ENCODE results near the gene CCSER2. TPM values are rescaled to one million over a fixed set of nuclear protein-coding genes. Genes with fewer than 3 reads are reported as not detected.

Gene CCSER2, protein sequence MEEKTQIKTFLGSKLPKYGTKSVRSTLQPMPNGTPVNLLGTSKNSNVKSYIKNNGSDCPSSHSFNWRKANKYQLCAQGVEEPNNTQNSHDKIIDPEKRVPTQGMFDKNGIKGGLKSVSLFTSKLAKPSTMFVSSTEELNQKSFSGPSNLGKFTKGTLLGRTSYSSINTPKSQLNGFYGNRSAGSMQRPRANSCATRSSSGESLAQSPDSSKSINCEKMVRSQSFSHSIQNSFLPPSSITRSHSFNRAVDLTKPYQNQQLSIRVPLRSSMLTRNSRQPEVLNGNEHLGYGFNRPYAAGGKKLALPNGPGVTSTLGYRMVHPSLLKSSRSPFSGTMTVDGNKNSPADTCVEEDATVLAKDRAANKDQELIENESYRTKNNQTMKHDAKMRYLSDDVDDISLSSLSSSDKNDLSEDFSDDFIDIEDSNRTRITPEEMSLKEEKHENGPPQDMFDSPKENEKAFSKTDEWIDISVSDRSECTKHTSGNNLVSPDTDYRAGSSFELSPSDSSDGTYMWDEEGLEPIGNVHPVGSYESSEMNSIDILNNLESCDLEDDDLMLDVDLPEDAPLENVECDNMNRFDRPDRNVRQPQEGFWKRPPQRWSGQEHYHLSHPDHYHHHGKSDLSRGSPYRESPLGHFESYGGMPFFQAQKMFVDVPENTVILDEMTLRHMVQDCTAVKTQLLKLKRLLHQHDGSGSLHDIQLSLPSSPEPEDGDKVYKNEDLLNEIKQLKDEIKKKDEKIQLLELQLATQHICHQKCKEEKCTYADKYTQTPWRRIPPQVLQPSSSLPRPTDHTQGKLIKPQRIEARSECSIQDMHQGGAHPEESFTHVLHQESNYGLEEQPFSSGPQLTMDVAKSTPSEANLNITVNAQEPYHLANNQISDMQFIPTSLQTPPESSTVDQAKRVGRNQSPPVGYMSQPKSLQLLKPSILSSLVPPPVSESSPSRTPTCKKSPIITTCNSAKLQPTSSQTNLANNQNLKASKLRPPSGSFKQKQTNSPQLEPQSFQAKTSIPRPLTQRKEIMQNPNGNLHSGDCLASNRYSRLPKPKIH
- 12.6 and 14.2 TPM in 2 replicates for polyA plus RNA-seq (2014; cell fraction: cytosol; rRNA removed)
- 8.4 and 10.2 TPM in 2 replicates for polyA plus RNA-seq (2014; cell fraction: nucleus; rRNA removed)

DNA sequence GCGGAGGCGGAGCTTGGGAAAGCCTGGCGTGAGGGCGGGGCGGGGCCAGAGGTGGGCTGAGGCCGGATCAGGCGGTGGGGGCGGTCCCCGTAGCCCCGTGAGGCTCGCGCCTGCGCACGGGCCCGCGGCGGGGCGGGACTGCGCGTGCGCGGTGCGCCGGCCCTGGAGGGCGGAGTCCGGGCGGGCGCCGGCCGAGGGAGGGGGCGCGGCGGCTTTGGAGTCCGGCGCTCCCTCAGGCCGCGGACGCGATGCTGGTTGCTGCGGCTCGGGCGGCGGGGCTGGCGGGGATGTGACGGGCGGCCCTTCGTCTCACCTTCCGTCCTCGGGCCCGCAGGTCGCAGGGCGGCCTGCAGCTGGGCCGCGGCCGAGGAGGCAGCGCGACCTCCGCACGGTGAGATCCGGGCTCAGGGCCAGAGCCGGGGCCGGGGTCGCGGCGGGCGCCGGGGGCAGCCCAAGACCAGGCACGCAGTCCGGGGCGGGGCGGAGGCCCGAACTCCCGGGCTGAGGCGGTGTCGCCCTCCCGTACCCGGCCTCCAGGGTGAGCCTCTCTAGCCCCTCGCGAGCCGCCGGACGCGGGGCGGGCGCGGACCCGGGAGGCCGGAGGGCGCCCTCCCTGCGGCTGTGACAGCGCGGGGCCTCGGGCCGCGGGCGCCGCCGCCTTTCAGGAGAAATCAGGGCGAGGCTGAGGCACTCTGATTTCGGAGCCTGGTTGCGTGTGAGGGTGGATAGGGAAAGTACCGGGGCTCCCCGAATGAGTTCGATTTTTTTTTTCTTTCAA lies at the start of gene CCSER2:
CCSER2 (plus strand) TSS at position 172 of the 778 bp plus-strand sequence. CDS start 42,464 bp downstream, outside the sequence.
- peak; percentile 87 for DNase-seq (ENCODE audit: low spot score)

DNA sequence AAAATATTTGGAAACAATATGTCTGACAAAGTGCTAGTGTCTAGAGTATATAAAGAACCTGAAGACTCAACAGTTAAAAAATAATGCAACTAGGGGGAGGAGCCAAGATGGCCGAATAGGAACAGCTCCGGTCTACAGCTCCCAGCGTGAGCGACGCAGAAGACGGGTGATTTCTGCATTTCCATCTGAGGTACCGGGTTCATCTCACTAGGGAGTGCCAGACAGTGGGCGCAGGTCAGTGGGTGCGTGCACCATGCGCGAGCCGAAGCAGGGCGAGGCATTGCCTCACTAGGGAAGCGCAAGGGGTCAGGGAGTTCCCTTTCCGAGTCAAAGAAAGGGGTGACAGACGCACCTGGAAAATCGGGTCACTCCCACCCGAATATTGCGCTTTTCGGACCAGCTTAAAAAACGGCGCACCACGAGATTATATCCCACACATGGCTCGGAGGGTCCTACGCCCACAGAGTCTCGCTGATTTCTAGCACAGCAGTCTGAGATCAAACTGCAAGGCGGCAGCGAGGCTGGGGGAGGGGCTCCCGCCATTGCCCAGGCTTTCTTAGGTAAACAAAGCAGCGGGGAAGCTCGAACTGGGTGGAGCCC lies 48.4 kb upstream of the CCSER2 start:
- DNase-seq (ENCODE audit: low spot score), result peak; percentile 40

DNA sequence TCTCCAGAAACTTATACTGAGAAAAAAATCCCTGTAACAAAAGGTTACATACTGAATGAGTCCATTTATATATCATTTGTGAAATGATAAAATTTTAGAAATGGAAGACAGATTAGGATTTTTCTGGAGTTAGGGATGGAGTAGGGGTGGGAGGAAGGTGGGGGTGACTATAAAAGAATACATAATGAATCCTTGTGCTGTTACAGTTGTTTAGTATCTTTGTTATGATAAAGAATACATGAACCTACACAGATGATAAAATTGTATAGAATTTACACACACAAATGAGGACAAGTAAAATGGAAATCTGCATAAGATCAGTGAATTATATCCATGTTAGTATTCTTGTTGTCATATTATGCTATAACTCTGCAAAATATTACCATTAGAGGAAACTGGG lies 41.7 kb upstream of the CCSER2 start:
- DNase-seq (ENCODE audit: low spot score), result no peak

DNA sequence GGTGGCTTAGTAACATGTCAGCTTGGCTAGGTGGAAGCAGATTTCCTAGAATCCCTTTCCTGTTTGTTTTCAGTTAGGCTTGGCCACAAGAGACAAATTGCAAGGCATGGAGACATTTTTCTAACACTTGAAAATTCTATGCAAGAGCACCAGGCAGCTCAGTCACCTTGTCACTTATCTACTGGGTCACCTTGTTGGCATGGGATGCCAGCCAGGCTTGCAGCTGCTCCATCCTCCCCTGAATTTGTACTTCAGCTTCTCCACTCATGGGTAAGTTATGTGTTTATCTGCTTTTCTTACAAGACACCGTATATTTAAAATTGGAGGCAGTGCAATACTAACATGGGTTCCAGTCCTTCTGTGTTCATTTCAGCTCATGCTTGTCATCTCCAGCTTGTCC lies 40.2 kb upstream of the CCSER2 start:
- DNase-seq (ENCODE audit: low spot score), result no peak

DNA sequence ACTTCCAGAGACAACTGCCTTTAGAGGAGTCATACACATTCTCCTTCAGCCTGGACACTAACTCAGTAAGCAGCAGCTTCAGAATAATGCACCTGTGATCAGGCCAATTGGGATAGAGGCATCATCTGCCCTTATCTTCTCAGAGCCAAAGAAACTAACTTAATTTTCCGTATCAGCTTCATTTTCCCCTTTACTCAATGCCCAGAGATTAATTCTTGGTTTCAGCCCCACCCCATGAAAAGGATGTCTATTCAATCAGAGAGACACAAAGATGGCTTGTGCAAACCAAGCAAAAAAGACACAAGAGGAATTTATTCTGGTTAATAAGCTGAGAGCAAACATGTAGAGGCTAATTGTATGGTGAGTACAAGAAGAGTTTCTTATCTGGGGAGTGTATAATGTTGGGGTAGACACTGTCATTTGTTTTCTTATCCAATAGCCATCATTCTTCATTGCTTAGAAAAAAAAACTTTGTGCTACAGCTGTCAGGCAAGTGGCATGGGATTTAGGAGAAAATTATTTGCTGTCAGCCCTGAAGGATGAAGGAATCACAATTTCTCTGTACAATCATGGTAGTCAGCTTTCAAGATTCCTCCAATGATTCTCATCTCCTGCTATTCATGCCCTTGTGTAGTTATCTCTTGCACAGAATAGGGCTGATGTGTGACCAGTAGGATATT lies 38.7 kb upstream of the CCSER2 start:
- no peak for DNase-seq (ENCODE audit: low spot score)

DNA sequence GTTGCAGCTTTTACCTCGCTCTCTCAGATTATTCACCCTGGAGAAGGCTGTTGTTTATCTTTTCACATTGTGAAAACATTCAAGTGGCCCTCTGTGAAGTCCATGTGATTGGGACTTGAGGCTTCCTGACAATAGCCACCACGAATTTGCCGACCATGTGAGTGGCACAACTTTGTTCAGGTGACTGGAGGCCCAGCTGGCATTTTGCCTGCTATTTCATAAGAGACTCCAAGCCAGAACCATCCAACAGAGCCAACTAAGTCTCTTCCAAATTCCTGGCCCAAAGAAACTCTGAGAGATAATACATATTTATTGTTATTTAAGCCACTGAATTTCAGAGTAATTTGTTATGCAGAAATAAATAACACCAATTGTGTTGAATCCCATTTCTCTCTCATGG lies 38.2 kb upstream of the CCSER2 start:
- no peak for DNase-seq (ENCODE audit: low spot score)

DNA sequence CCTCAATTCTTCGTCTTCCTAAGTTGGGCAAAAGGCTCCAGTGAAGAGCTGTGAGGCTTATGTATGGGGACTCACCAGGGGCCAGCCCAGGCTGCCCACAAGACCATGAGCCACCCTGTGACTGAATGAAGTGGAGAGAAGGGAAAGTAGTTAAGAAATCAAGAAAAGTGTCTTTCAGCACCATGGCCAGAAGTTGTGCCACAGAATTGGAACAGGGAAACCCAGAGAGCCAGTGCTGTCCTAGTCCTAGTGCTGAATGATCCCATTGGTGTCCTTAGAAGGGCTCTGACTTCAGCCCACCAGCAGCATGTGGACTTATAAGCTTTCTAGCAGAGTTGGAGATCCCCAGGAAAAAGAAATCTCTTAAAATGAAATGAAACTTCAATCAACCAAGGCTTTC lies 37.0 kb upstream of the CCSER2 start:
- DNase-seq (ENCODE audit: low spot score), result no peak

DNA sequence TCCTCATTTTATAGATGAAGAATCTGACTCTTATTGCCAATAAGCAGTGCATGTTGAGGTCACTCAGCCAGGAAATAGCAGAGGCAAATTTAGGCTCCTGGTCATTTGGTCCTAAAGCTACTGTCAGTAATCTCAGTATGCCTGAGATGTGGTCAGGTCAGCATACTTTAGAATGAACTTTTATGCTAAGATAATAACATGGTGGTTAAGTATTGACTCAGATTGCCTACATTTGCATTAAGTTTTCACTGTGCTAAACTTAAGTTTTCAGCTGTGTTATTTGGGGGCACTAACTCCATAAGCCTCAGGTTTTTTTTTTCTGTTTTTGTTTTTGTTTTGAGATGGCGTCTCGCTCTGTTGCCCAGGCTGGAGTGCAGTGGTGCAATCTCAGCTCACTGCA lies 35.9 kb upstream of the CCSER2 start:
- DNase-seq (ENCODE audit: low spot score), result no peak

DNA sequence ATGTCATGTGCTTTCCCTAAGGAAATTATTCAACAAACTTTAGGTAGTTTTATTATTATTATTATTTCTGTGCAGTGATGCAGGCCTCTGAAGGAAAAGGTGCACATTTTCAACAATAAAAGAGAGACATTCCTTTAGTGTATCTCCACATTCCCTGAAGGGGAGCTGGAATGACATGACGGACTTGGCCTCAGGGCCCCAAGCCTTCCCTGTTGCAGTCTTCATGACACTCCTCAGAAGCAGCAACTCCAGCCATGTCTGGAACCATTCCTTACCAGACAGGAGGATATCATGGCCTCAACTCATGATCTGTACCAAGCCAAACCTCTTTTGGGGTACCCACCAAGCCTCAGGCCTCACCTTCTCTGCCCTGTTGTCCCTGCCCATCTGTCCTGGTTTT lies 35.2 kb upstream of the CCSER2 start:
- no peak for DNase-seq (ENCODE audit: low spot score)

DNA sequence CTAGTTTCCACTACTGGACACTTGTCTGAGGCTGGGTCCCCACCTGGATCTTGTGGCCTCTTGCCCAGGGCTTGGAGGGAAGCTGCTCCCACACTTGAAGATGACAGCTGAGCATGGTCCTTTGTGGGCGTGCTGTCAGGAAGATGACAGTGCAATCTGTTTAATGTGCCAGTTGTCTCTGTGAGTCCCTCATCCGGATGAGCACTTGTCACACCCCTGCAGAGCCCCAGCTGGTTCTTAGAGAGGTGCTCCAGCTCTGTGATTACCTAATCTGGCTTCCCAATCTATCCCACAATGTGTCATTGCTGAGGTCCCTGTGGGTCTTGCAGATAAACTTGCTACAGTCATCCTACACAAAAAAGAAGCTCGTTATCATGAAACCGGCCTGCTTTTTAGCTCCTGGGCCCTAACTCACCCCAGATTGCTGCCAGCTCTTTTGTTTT lies 34.8 kb upstream of the CCSER2 start:
- peak; percentile 63 for DNase-seq (ENCODE audit: low spot score)

DNA sequence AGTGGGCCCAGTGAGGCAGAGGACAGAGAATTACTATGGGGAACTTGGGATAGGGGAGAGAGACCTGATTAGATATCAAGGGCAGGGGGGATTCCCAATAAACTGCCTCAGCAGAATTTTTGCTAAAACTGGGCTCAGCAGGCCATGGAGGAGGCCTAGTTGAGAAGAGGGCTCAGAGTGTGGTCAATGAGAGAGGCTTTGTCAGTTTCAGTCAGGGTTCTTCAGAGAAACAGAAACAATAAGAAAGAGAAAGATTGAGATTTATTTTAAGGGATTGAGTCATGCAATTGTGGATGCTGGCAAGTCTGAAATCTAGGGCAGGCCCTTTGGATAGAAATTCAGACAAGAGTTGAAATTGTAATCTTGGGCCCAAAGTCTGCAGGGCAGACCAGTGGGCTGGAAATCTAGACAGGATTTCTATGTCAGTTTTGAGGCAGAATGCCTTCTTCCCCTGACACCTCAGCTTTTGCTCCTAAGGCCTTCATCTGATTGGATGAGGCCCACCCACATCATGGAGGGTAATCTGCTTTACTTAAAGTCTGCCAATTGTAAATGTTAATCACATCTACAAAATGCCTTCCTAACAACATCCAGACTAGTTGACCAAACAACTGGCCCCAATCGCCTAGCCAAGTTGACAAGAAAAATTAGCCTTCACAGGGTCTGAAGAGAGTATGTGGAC lies 33.5 kb upstream of the CCSER2 start:
- no peak for DNase-seq (ENCODE audit: low spot score)

DNA sequence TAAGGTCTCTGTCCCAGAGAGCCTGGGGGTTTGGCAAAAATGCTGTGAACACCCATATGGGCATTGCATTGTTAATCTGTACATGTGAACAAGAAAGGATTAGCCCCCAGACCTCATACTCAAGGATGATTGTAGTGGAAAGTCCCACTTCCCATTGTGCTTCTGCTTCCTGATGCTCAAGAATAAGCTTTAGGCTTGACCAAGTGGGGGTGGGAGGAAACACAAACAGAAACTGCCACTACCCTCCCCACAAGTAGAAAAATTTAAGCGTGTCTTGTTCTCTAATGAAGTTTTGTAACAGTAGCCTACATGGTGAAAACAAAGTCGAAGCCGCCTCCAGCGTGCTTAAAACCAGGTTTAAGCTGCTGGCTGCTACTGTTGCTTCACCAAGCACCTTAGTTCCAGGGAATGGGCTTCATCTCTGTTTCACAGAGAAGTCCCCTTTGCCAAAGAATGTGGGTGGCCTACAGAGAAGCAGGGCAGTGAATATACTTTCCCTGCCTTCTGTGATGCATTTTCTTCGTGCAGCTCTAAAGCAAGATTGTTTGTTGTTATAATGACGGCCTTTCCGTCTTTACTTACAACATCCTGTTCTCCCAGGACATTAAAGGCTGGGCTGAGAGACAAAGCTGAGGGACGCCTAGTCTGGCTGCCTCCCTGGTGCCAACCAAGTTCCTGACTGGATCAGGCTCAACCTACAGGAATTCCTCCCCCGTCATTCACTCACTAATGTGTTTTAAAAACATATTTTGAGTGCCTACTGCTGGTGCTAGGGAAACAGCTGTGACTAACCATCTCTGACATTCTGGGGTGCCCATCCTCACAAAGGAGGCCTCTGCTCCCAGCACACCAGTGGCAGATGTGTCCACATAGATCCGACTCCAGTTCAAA lies 32.1 kb upstream of the CCSER2 start:
- no peak for DNase-seq (ENCODE audit: low spot score)

DNA sequence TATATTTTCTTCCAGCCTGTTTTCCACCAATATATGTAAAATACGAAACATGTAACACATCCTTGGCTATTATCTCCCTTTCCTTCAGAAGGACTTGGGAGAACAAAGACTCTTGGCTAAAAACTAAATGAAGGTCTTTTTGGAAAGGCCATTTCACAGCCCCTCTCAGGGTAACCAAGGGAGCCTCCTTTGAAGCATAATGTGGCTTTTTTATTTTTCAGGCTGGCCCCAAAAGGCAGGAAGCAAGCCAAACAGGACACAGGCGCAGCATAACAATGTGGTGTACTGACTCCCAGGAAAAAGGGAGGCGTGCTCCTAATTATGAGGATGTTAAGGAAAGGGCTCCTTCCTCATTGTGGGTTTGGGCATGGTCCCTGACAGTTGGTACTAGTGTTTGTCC lies 30.3 kb upstream of the CCSER2 start:
- DNase-seq (ENCODE audit: low spot score), result no peak

DNA sequence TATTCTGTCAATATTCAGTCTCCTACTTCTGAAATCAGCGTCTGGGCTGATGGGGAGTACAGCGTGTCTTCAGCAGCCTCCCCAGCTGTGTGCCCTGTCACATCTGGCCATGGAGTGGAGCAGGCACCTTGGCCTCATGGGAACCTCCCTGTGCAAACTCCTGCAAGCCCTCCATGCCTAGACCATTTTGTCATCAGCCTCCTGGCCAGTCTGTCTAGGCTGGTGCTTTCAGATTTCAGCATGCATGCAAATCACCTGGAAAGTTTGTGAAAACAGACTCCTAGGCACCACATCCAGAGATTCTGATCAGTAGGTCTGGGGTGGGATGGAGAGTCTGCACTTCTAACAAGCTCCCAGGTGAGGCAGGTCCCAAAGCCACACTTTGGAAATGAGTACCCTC lies 26.2 kb upstream of the CCSER2 start:
- DNase-seq (ENCODE audit: low spot score), result no peak

DNA sequence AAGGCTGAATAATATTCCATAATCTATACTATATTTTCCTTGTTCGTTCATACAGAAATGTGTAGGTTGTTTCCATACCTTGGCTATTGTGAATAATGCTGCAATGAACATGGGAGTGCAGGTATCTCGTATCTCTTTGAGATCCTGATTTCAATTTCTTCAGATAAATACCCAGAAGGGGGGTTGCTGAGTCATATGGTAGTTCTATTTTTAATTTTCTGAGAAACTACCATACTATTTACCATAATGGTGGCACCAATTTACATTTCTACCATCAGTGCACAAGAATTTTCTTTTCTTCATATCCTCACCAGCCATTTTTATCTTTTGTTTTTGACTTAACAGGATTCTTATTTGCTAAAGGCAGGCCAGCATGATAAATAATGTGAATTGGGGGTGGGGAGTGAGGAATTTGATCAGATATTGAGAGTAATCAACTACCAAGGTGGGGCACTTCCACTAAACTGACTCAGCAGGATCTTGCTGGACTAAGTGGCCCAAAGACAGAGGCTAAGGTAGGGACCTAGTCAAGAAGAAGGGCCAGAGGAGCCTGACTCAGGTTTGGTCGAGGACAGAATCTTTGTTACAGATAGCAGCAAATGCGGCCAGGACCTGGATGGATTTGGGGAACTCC lies 21.5 kb upstream of the CCSER2 start:
- DNase-seq (ENCODE audit: low spot score), result no peak

DNA sequence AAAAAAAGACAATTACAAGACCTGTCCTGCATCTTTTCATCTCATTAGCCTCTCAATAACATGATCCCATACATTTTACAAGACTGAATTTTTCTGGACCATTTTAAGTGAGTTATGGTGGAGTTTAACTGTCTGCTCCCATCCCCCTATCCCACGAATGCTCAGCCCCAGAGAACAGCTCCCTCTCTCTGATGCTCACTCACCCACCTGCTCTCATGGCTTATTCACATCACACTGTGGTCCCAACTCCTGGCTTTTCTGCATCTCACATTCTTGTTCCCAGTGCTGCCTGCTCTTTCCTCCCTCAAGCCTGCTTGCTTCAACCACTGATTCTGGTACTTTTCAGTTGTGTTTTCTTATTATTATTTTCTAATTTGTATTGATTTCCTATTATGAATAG lies 20.4 kb upstream of the CCSER2 start:
- no peak for DNase-seq (ENCODE audit: low spot score)

DNA sequence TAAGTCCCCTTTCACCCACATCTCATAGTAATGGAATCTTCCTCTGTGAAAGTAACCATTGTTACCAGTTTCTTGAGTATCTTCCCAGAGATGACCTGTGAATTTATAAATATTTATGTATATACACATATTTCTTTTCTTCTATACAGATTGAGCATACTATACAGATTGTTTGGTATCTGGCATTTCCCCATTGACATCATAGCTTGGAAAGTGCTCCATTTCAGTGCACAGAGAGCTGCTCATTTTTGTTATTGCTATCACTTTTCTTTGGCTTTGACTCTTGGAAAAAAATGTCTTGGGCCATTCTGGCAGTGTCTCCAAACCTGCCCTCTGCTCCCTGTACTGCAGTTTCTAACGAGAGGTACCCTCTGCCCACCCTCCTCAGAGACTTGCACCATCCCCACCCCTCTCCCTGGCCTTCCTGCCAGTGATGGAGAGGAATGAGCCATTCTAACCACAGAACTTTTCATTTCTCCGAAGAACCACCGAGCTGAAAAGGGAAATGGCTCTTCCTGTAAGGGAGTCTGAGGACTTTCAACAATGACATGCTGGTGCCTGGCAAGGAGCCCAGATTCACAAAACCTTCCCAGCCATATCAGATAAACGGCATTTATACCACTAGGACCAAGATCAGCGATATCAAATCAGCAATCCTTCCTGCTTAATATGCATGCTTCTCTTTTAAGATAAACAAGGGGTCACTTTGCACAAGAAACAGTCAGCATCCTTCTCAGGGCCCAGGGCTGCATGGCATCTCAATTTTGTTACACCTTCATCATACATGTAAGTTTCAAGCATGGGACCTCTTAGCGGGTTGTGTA lies 19.7 kb upstream of the CCSER2 start:
- DNase-seq (ENCODE audit: low spot score), result no peak
